H1 (cell line): ENCODE results near the gene PCCA. TPM values are rescaled to one million over a fixed set of nuclear protein-coding genes. Genes with fewer than 3 reads are reported as not detected.

Experiments used
- CHD7 ChIP-seq: fragments of 300-600 bp; sonication (generic); IDR thresholded peaks from 2 replicates; pipeline ENCODE4 v1.7.1; 2012; ENCODE audit warnings: low read length, moderate library complexity, mild to moderate bottlenecking, inconsistent platforms; ENCODE audit not compliant: insufficient replicate concordance
- EP300 ChIP-seq, 2 experiments: IDR thresholded peaks; 1 replicate in 1 of 2; 2 replicates in 1 of 2; pipeline ENCODE4 v1.6.1; 2011 to 2012; ENCODE audit warnings: low read depth in 2 of 2, low read length in 2 of 2, mild to moderate bottlenecking in 2 of 2, borderline replicate concordance in 1 of 2, inconsistent platforms in 1 of 2, moderate library complexity in 1 of 2
- EZH2 ChIP-seq: fragments of 200-600 bp; sonication (generic); IDR thresholded peaks from 2 replicates; pipeline ENCODE4 v1.7.1; 2012; ENCODE audit warnings: low read depth, mild to moderate bottlenecking, moderate library complexity, low read length, inconsistent platforms; ENCODE audit not compliant: severe bottlenecking
- polyA plus RNA-seq, 7 experiments: library from polyadenylated mRNA; depleted of rRNA in 3 of 7; stranded (reverse) in 5 of 7; unstranded in 2 of 7; fragments of >200 nt in 5 of 7; fragments of 200-250 nt in 2 of 7; gene quantifications; 1 replicate in 5 of 7; 2 replicates in 1 of 7; 4 replicates in 1 of 7; pipeline versions ENCODE4 v1.2.1 to v1.2.3, GENCODE V29; 2011 to 2013; ENCODE audit warnings: missing spikeins in 2 of 7, mixed read lengths in 2 of 7
- total RNA-seq: library from RNA; stranded (reverse); fragmentation: NEBNext Ultra II Directional; extraction: Animal tissue kit (Norgen Biotek cat#: 25700); gene quantifications from 2 replicates; pipeline ENCODE4 v1.2.1, GENCODE V29; 2021
- TF ChIP-seq, protein P1 (sequence below): IDR thresholded peaks from 2 replicates; pipeline ENCODE4 v1.6.1; 2012; ENCODE audit warnings: low read length, inconsistent platforms

Gene PCCA
- total and polyA plus RNA-seq, 2 of the 8 experiments (the other 6 are each of a cell fraction or from before 2014, with no cell fraction given): 18.4 to 49.8 TPM

- no peak for TF ChIP-seq CHD7
- TF ChIP-seq, protein P1, sequence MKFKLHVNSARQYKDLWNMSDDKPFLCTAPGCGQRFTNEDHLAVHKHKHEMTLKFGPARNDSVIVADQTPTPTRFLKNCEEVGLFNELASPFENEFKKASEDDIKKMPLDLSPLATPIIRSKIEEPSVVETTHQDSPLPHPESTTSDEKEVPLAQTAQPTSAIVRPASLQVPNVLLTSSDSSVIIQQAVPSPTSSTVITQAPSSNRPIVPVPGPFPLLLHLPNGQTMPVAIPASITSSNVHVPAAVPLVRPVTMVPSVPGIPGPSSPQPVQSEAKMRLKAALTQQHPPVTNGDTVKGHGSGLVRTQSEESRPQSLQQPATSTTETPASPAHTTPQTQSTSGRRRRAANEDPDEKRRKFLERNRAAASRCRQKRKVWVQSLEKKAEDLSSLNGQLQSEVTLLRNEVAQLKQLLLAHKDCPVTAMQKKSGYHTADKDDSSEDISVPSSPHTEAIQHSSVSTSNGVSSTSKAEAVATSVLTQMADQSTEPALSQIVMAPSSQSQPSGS: no peak
- TF ChIP-seq EP300 (IDR thresholded peaks at IDR 0.05; ENCODE audit: borderline replicate concordance in 1 of 2, low read depth in 2 of 2, low read length in 2 of 2): no peak
- no peak for TF ChIP-seq EZH2
Measured at GRCh38 chr13:100535426-100536135, 446.7 kb downstream of the PCCA start (continued).
